A549 treated with CORT108297 at 1 μM for 4 hours (cell line): ENCODE measurements around the gene CST7. TPM values are rescaled to one million over a fixed set of nuclear protein-coding genes. Genes with fewer than 3 reads are reported as not detected.

Source experiments
- total RNA-seq: library from RNA; stranded (reverse); fragments of 200-300 nt; extraction: Qiagen RNA extraction; gene quantifications from 5 replicates; pipeline ENCODE4 v1.2.3, GENCODE V29; 2022

CST7 gene
- total RNA-seq: not detected in 5 replicates

GRCh38 chr20:24948939-24949679 lies at the start of gene CST7:
TSS of gene CST7 (plus strand) at chr20:24949269. CDS start at chr20:24949506, 237 bp downstream.

GRCh38 chr20:24992487-24993205 lies 43.6 kb downstream of the CST7 start, which contains the start of gene APMAP:
TSS of gene APMAP (minus strand) at chr20:24992751. CDS start at chr20:24992688, 63 bp downstream.

Other genes with a start within 250 kb of the CST7 start
- 160 to 168 TPM (median 163 TPM) in 5 replicates for gene APMAP, start 43.5 kb downstream of the CST7 start, total RNA-seq
- gene ACSS1, start 108.9 kb downstream of the CST7 start, total RNA-seq: 8.8 to 13.2 TPM (median 13.1 TPM) in 5 replicates
- gene VSX1, start 132.9 kb downstream of the CST7 start, total RNA-seq: 1.0 to 1.2 TPM (median 1.1 TPM) in 5 replicates
- 101 to 132 TPM (median 122 TPM) in 5 replicates for gene ENTPD6, start 246.4 kb downstream of the CST7 start, total RNA-seq